HS-5 (cell line): Measurements from ENCODE around the gene SLC39A2.
A peak's percentile ranks its signal among the peaks of the same experiment; 100 is the strongest.
"Not testable (repeated sequence)": the region's sequence is repeated elsewhere in the genome, so short reads cannot be mapped to it uniquely, and the experiment has no call there.

Experiments used
- DNase-seq: peaks from one replicate; pipeline ENCODE4 v3.0.0-alpha.2; 2012; ENCODE audit warnings: low read depth

Gene SLC39A2

GRCh38 chr14:20998674-20999366 lies at the start of gene SLC39A2:
TSS of gene SLC39A2 (plus strand) at chr14:20999293. CDS start at chr14:20999447, 154 bp downstream.
- no peak for DNase-seq

- DNase-seq, result not testable (repeated sequence)
Observed at GRCh38 chr14:20954736-20955537, 44.2 kb upstream of the SLC39A2 start, which contains the start of gene RNASE2. TSS of gene RNASE2 (plus strand) at chr14:20955487. CDS start at chr14:20955772, 285 bp downstream.

GRCh38 chr14:20955538-20955873 lies 43.6 kb upstream of the SLC39A2 start:
- DNase-seq, result not testable (repeated sequence)

DNA sequence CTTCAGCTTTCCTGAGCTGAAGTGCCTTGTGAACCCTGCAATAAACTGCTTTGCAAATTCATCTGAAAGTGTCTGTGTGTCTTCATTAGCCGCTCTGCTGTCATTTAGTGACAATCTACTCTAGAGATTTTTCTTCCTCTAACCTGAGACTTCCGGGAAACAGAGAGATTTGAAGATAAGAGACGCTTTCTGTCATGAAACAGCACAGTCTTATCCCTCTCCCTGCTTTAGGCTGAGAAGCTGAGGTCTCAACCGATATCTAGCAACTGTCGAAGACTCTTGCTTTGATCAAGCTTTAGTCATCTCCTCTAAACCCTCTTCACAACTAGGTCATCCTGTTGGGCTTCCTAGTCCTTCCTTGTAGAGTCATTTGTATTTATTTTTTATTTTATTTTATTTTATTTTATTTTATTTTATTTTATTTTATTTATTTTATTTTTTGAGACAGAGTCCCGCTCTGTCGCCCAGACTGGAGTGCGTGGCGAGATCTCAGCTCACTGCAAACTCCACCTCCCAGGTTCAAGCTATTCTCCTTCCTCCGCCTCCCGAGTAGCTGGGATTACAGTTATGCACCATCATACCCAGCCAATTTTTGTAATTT lies 42.6 kb upstream of the SLC39A2 start:
- no peak for DNase-seq

DNA sequence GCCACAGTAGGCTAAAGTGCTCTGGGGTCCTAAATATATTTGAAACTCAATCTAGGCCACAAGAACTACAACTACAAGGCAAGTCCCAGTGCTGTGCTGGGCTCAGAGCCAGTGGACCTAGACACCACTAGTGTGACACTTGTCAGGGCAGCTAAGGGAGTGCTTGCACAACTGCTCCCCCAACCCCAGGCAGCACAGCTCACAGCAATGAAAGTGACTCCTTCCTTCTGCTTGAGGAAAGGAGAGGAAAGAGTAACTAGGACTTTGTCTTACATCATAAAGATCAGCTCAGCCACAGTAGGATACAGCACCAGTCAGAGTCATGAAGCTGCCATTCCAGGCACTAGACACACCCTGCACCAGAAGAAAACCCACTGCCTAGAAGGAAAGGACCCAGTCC lies 40.1 kb upstream of the SLC39A2 start:
- not testable (repeated sequence) for DNase-seq

- no peak for DNase-seq
Observed at GRCh38 chr14:20969336-20969735, 29.8 kb upstream of the SLC39A2 start.

DNA sequence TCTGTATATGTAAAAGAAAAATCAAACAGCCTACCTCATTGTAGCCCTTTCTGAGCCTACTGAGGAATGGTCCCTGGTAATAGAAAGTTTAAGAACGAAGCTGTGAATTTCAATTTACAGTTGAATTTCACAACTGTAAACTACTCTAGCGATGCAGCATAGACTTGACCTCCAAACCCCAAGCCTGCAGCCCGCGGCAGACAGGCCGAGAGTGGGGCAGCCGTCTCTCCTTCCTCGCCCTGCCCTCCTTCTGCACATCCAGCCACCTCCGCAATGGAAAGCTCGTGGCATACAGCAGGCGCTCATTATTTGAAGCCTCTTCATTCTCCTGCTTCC lies 28.5 kb upstream of the SLC39A2 start:
- DNase-seq, result no peak

GRCh38 chr14:20970983-20971704 lies 27.9 kb upstream of the SLC39A2 start:
- DNase-seq, result peak; percentile 46

GRCh38 chr14:20971705-20972021 lies 27.4 kb upstream of the SLC39A2 start:
- DNase-seq, result no peak

DNA sequence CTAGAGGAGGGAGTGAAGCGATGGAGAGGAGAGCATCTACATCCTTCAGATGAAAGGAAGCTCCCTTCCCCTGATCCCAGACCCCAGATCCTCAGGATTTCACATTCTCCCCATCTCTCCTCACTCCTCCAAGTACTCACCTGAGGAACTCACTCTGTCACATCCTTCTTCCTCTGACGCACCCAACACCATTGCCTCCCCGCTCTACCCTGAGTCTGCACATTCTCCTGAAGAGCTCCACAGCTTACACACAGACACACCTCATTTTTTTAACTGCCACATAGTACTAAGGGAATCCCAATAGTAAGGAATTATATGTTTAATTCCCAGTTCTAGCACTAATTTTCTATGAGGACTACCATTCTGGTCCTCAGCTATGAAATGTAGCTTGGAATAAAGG lies 25.6 kb upstream of the SLC39A2 start:
- DNase-seq, result no peak

GRCh38 chr14:20976291-20976690 lies 22.8 kb upstream of the SLC39A2 start:
- DNase-seq, result no peak

DNA sequence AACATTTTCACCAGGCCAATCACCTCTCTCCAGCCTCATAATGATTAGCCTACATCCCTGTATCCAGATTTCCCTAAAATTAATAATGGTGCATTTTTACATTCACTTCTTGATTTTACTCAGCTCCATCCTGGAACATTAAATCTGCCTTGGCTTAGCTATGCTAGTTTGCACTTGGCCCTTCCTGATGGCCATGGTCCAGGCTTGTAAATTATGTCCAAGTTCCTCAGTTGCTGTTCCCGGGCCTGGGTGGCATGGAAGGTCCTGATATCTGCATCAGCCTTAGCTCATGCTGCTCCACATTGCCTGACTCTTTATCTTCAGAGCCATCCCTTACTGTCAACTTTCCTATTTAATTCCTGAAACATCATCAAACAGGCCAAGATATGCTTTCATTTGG lies 20.4 kb upstream of the SLC39A2 start:
- no peak for DNase-seq

DNA sequence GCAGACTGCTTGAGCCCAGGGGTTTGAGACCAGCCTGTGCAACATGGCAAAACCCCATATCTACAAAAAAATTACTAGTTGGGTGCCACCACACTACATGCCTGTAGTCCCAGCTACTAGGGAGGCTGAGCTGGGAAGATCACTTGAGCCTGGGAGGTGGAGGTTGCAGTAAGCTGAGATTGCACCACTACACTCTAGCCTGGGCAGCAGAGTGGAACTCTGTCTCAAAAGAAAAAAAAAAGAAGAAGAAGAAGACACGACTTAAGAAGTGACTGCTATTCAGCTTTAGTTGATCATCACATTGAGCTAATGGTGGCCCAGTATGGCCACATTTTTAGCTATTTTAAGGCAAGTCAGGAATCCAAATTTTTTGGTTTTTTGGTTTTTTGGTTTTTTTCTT lies 18.2 kb upstream of the SLC39A2 start:
- no peak for DNase-seq

GRCh38 chr14:20982646-20983369 lies 16.3 kb upstream of the SLC39A2 start:
- no peak for DNase-seq

GRCh38 chr14:20985650-20986049 lies 13.4 kb upstream of the SLC39A2 start:
- not testable (repeated sequence) for DNase-seq

GRCh38 chr14:20986811-20987210 lies 12.3 kb upstream of the SLC39A2 start:
- peak; percentile 82 for DNase-seq

GRCh38 chr14:20988717-20989470 lies 10.2 kb upstream of the SLC39A2 start:
- no peak for DNase-seq

GRCh38 chr14:20989471-20989786 lies 9.7 kb upstream of the SLC39A2 start:
- no peak for DNase-seq

- peak; percentile 89 for DNase-seq
Observed at GRCh38 chr14:20989787-20990600, 9.1 kb upstream of the SLC39A2 start, which contains the start of gene METTL17. TSS of gene METTL17 (plus strand) at chr14:20989980. CDS start at chr14:20990003, 23 bp downstream.

DNA sequence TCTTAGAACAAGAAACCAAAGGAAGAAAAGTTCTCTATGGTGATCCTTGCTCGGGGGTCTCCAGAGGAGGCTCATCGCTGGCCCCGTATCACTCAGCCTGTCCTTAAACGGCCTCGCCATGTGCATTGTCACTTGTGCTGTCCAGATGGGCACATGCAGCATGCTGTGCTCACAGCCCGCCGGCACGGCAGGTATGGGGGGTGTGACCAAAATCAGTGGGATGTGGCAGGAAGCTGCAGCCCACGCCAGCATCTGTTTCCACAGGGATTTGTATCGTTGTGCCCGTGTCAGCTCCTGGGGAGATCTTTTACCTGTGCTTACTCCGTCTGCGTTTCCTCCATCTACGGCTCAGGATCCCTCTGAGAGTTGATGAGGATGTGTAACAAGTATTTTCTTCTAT lies 2.6 kb upstream of the SLC39A2 start:
- no peak for DNase-seq
